ENCODE data around the gene KIF13A. TPM values are rescaled to one million over a fixed set of nuclear protein-coding genes. Genes with fewer than 3 reads are reported as not detected.

Gene KIF13A
- total and polyA plus RNA-seq, 2 experiments from 2014 or later = 8.4 to 28.2 TPM

- TF ChIP-seq POLR2AphosphoS5 (IDR thresholded peaks at IDR 0.05; ENCODE audit: low read depth) = no peak
- no peak for TF ChIP-seq NANOG (IDR thresholded peaks at IDR 0.05; ENCODE audit: borderline replicate concordance)
- TF ChIP-seq CTCF (conservative IDR thresholded peaks at IDR 0.05; ENCODE audit: low read depth in 2 of 2) = no peak
Measured at GRCh38 chr6:17940151-17940792, 47.2 kb downstream of the KIF13A start (continued).

- H3K9me2 ChIP-seq (ENCODE audit: insufficient read depth) = no peaks in the 10 kb centered on the region
- H3K36me3 Mint-ChIP-seq (ENCODE audit: low read depth) = no peaks in the 10 kb centered on the region
- peaks cover 75% of the 10 kb centered on the region for H3K79me2 ChIP-seq (replicated peaks; ENCODE audit: insufficient read depth)
- peaks cover 37% of the 10 kb centered on the region for H3K4me1 ChIP-seq (ENCODE audit: insufficient read depth)
- H3K4me3 ChIP-seq = peak overlapping the region; percentile 49; the same call in 1 of the 2 replicates
- no peak overlapping the region; the same call in 1 of the 2 replicates for H3K27ac Mint-ChIP-seq
- peak overlapping the region; percentile 70; the same call in 2 of the 3 replicates for H3K4me3 Mint-ChIP-seq
- H4K20me1 ChIP-seq (replicated peaks; ENCODE audit: insufficient read depth) = no peaks in the 10 kb centered on the region
- peaks cover 46% of the 10 kb centered on the region for H3K4me1 Mint-ChIP-seq
- ATAC-seq (no peak), DNase-seq (ENCODE audit: low spot score) (no peak)
- peak overlapping the region; percentile 21; the same call in 1 of the 2 replicates for H3K27ac ChIP-seq (ENCODE audit: low read depth)
- no peaks in the 10 kb centered on the region for H3K27me3 ChIP-seq (ENCODE audit: insufficient read depth)
- H3F3A ChIP-seq (replicated peaks; ENCODE audit: low read depth) = peaks cover 6% of the 10 kb centered on the region; the same call in 1 of the 2 replicates
- peak overlapping the region; percentile 69 for H3K4me2 ChIP-seq
- no peak overlapping the region for H2AFZ ChIP-seq
- no peaks in the 10 kb centered on the region for H3K9me3 Mint-ChIP-seq
- peaks cover 2% of the 10 kb centered on the region for H3K27me3 Mint-ChIP-seq (ENCODE audit: insufficient read depth, low read depth, poor library complexity)
- no peaks in the 10 kb centered on the region for H3K36me3 ChIP-seq (ENCODE audit: insufficient read depth)
- TF ChIP-seq NANOG (IDR thresholded peaks at IDR 0.05; ENCODE audit: borderline replicate concordance) (no peak), CTCF (conservative IDR thresholded peaks at IDR 0.05; ENCODE audit: low read depth in 2 of 2) (no peak), JUNB (IDR thresholded peaks at IDR 0.05; ENCODE audit: unreplicated experiment) (no peak), CREB1 (CRISPR knock-in tag; IDR thresholded peaks at IDR 0.05; ENCODE audit: low read depth) (no peak), STAT1 (IDR thresholded peaks at IDR 0.05; ENCODE audit: unreplicated experiment) (no peak), ETS1 (IDR thresholded peaks at IDR 0.05) (no peak), EZH2phosphoT487 (IDR thresholded peaks at IDR 0.05; ENCODE audit: unreplicated experiment) (no peak), POLR2AphosphoS5 (IDR thresholded peaks at IDR 0.05; ENCODE audit: low read depth) (no peak), EZH2 (IDR thresholded peaks at IDR 0.05; ENCODE audit: low read depth, unreplicated experiment) (no peak), ZNF114 (CRISPR knock-in tag; IDR thresholded peaks at IDR 0.05) (no peak), ZNF462 (CRISPR knock-in tag; IDR thresholded peaks at IDR 0.05) (no peak), ZNF331 (CRISPR knock-in tag; IDR thresholded peaks at IDR 0.05; ENCODE audit: low read depth) (no peak)
Measured at GRCh38 chr6:17938901-17939300, 48.5 kb downstream of the KIF13A start.

Data from GM23338 (cell line).